GM23338 (cell line): Measurements from ENCODE around the gene ASB1. TPM values are rescaled to one million over a fixed set of nuclear protein-coding genes. Genes with fewer than 3 reads are reported as not detected.

Experiments used
- ATAC-seq: fragments of 200-7000 bp; cut with Tn5 transposase; 3 replicates; pipeline ENCODE4 v1.9.1; 2020
- DNase-seq: peaks from one replicate; pipeline ENCODE4 v3.0.0-alpha.2; 2015; ENCODE audit warnings: low spot score
- H2AFZ ChIP-seq: fragments of 200-600 bp; sonication (generic); 2 replicates; pipeline ENCODE4 v1.8.0; 2016; ENCODE audit warnings: antibody characterized with exemption, mild to moderate bottlenecking, moderate library complexity
- H3F3A ChIP-seq: fragments of 200-600 bp; sonication (generic); replicated peaks from 2 replicates; pipeline ENCODE4 v1.8.0; 2017; ENCODE audit warnings: antibody characterized with exemption, mixed run types, low read depth
- H3K27ac ChIP-seq: fragments of 200-600 bp; sonication (generic); 2 replicates; pipeline ENCODE4 v1.6.1; 2016; ENCODE audit warnings: low read depth
- H3K27me3 ChIP-seq: fragments of 200-600 bp; sonication (generic); 2 replicates; pipeline ENCODE4 v1.8.0; 2016; ENCODE audit warnings: mild to moderate bottlenecking, mixed run types, moderate library complexity; ENCODE audit not compliant: insufficient read depth
- H3K36me3 ChIP-seq: fragments of 200-600 bp; sonication (generic); 2 replicates; pipeline ENCODE4 v1.8.0; 2016; ENCODE audit warnings: mild to moderate bottlenecking; ENCODE audit not compliant: insufficient read depth
- H3K4me1 ChIP-seq: fragments of 200-600 bp; sonication (generic); 2 replicates; pipeline ENCODE4 v1.8.0; 2016; ENCODE audit warnings: mild to moderate bottlenecking, moderate library complexity; ENCODE audit not compliant: insufficient read depth
- H3K4me2 ChIP-seq: fragments of 200-600 bp; sonication (generic); 2 replicates; pipeline ENCODE4 v1.7.1; 2017; ENCODE audit warnings: mixed run types
- H3K4me3 ChIP-seq: fragments of 200-600 bp; sonication (generic); 2 replicates; pipeline ENCODE4 v1.6.1; 2016; ENCODE audit warnings: mixed run types
- H3K79me2 ChIP-seq: fragments of 200-600 bp; sonication (generic); replicated peaks from 2 replicates; pipeline ENCODE4 v1.8.0; 2017; ENCODE audit warnings: mild to moderate bottlenecking; ENCODE audit not compliant: insufficient read depth
- H3K9me2 ChIP-seq: fragments of 200-600 bp; sonication (generic); 2 replicates; pipeline ENCODE4 v1.8.0; 2017; ENCODE audit not compliant: insufficient read depth
- H4K20me1 ChIP-seq: fragments of 200-600 bp; sonication (generic); replicated peaks from 2 replicates; pipeline ENCODE4 v1.8.0; 2017; ENCODE audit warnings: mild to moderate bottlenecking; ENCODE audit not compliant: insufficient read depth
- H3K27ac Mint-ChIP-seq: 2 replicates; pipeline ENCODE4 v1.8.0; 2020; ENCODE audit warnings: inconsistent platforms, mild to moderate bottlenecking, moderate library complexity, mixed read lengths
- H3K27me3 Mint-ChIP-seq: 3 replicates; pipeline ENCODE4 v1.8.0; 2022; ENCODE audit warnings: low read depth, mild to moderate bottlenecking, moderate library complexity, mixed read lengths, inconsistent platforms; ENCODE audit not compliant: insufficient read depth, poor library complexity
- H3K36me3 Mint-ChIP-seq: 3 replicates; pipeline ENCODE4 v1.8.0; 2021; ENCODE audit warnings: low read depth, mild to moderate bottlenecking, inconsistent platforms, moderate library complexity, mixed read lengths
- H3K4me1 Mint-ChIP-seq: 3 replicates; pipeline ENCODE4 v1.8.0; 2020; ENCODE audit warnings: mild to moderate bottlenecking, inconsistent platforms, mixed read lengths
- H3K4me3 Mint-ChIP-seq: 3 replicates; pipeline ENCODE4 v1.8.0; 2021; ENCODE audit warnings: moderate library complexity, mild to moderate bottlenecking, inconsistent platforms, mixed read lengths
- H3K9me3 Mint-ChIP-seq: 3 replicates; pipeline ENCODE4 v1.8.0; 2020; ENCODE audit warnings: moderate library complexity, mild to moderate bottlenecking, inconsistent platforms, mixed read lengths
- ETS1 ChIP-seq: IDR thresholded peaks from 2 replicates; pipeline ENCODE4 v1.6.1; 2016; ENCODE audit warnings: antibody characterized with exemption
- EZH2 ChIP-seq: fragments of 200-600 bp; sonication (generic); IDR thresholded peaks from one replicate; pipeline ENCODE4 v1.8.0; 2017; ENCODE audit warnings: antibody characterized with exemption, mild to moderate bottlenecking, low read depth; ENCODE audit not compliant: unreplicated experiment
- EZH2phosphoT487 ChIP-seq: fragments of 200-600 bp; sonication (generic); IDR thresholded peaks from one replicate; pipeline ENCODE4 v1.8.1; 2018; ENCODE audit warnings: antibody characterized with exemption; ENCODE audit not compliant: unreplicated experiment
- JUNB ChIP-seq: IDR thresholded peaks from one replicate; pipeline ENCODE4 v1.6.1; 2016; ENCODE audit warnings: antibody characterized with exemption; ENCODE audit not compliant: unreplicated experiment
- NANOG ChIP-seq: IDR thresholded peaks from 2 replicates; pipeline ENCODE4 v1.6.1; 2016; ENCODE audit warnings: antibody characterized with exemption, borderline replicate concordance
- POLR2AphosphoS5 ChIP-seq: IDR thresholded peaks from 2 replicates; pipeline ENCODE4 v1.6.1; 2016; ENCODE audit warnings: antibody characterized with exemption, low read depth
- REST ChIP-seq: IDR thresholded peaks from one replicate; pipeline ENCODE4 v1.6.1; 2018; ENCODE audit warnings: antibody characterized with exemption; ENCODE audit not compliant: unreplicated experiment
- STAT1 ChIP-seq: IDR thresholded peaks from one replicate; pipeline ENCODE4 v1.6.1; 2016; ENCODE audit warnings: antibody characterized with exemption; ENCODE audit not compliant: unreplicated experiment
- ZNF114 ChIP-seq: fragments of 250-450 bp; sonication (Bioruptor Pico); IDR thresholded peaks from 2 replicates; pipeline ENCODE4 v1.5.0; 2020; ENCODE audit warnings: mild to moderate bottlenecking, moderate library complexity
- ZNF462 ChIP-seq: fragments of 250-450 bp; sonication (Bioruptor Pico); IDR thresholded peaks from 2 replicates; pipeline ENCODE4 v1.5.0; 2020; ENCODE audit warnings: mild to moderate bottlenecking, moderate library complexity
- polyA plus RNA-seq: library from polyadenylated mRNA; unstranded; fragments of >200 nt; fragmentation: Nextera tagmentation; extraction: Ambion mirVana; gene quantifications from 2 replicates; pipeline ENCODE4 v1.2.1, GENCODE V29; 2016
- total RNA-seq: library from RNA; depleted of rRNA; stranded (reverse); fragments of >200 nt; shearing (Covaris generic); gene quantifications from 2 replicates; pipeline ENCODE4 v1.2.3, GENCODE V29; 2014

The ASB1 gene
- total and polyA plus RNA-seq, 2 experiments from 2014 or later: 21.5 to 23.9 TPM

- Histone ChIP-seq H3K79me2 (no peaks in the 10 kb centered on the region), H3K4me1 (peaks cover 6% of the 10 kb centered on the region), H3K27ac (no peak overlapping the region), H3K36me3 (no peaks in the 10 kb centered on the region), H4K20me1 (no peaks in the 10 kb centered on the region), H2AFZ (no peak overlapping the region), H3K4me3 (no peak overlapping the region), H3K27me3 (no peaks in the 10 kb centered on the region), H3K4me2 (no peak overlapping the region), H3K9me2 (no peaks in the 10 kb centered on the region), H3F3A (no peaks in the 10 kb centered on the region)
- peaks cover 8% of the 10 kb centered on the region for H3K9me3 Mint-ChIP-seq
- H3K4me1 Mint-ChIP-seq: peaks cover 20% of the 10 kb centered on the region
- H3K27me3 Mint-ChIP-seq: peaks cover 12% of the 10 kb centered on the region
- peaks cover 12% of the 10 kb centered on the region for H3K36me3 Mint-ChIP-seq
- H3K27ac Mint-ChIP-seq: no peak overlapping the region
- ATAC-seq (no peak), DNase-seq (no peak)
- TF ChIP-seq JUNB: no peak
- no peak for TF ChIP-seq ZNF462
- no peak for TF ChIP-seq REST
- TF ChIP-seq EZH2: no peak
- TF ChIP-seq ETS1: no peak
- no peak for TF ChIP-seq EZH2phosphoT487
- TF ChIP-seq POLR2AphosphoS5: no peak
- no peak for TF ChIP-seq STAT1
- TF ChIP-seq ZNF114 (CRISPR knock-in tag): no peak
- TF ChIP-seq NANOG: no peak
- H3K4me3 Mint-ChIP-seq: no peak overlapping the region
Observed at GRCh38 chr2:238382381-238382781, 44.3 kb upstream of the ASB1 start.
